ENCODE data around the gene NTN1. TPM values are rescaled to one million over a fixed set of nuclear protein-coding genes. Genes with fewer than 3 reads are reported as not detected.

The NTN1 gene
- total RNA-seq, 1 experiment from 2014 or later = 1.2 TPM

DNA sequence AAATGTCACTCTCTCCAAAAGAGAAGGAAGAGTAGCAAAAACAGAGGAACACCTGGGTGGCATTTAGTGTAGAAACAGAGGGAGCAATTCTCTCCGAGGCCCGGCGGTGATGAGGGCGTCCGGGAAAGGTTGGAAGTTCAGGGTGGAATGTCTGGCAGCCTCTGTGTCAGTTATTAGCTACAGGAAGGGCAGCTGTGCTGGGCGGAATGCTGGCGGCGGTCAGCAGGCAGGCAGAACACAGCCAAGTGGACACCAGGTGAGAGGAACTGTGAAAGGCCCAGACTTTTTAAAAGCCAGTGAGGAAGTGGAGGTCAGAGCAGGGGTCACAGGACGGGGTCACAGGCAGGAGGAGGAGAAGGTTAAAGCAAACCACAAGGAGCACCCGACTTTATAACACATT, 238.1 kb downstream of the NTN1 start:
- no peak overlapping the region for H4K5ac ChIP-seq (ENCODE audit: insufficient read length, low read depth, low read length)
- H3K27me3 ChIP-seq (ENCODE audit: insufficient read depth, low read length) = no peaks in the 10 kb centered on the region
- no peak overlapping the region for H3K4me3 Mint-ChIP-seq
- H3K9ac ChIP-seq (ENCODE audit: extremely low read depth, insufficient read length, low read length) = no peak overlapping the region
- no peak overlapping the region for H3K56ac ChIP-seq (ENCODE audit: insufficient read length, low read depth, low read length)
- no peak overlapping the region for H3K18ac ChIP-seq (ENCODE audit: insufficient read length, low read depth, low read length)
- H2BK20ac ChIP-seq (ENCODE audit: low read depth, low read length, poor library complexity, severe bottlenecking) = no peak overlapping the region
- H2BK5ac ChIP-seq (ENCODE audit: insufficient read length, low read length) = no peak overlapping the region
- H3T11ph ChIP-seq (ENCODE audit: low read length) = no peak overlapping the region
- H4K91ac ChIP-seq (ENCODE audit: insufficient read length, low read depth, low read length) = no peak overlapping the region
- no peaks in the 10 kb centered on the region for H3K9me3 Mint-ChIP-seq
- no peak overlapping the region; the same call in 1 of the 2 replicates for H3K14ac ChIP-seq (ENCODE audit: insufficient read depth, low read length)
- peak overlapping the region in 2 of 3 experiments; percentile 43 to 54; a peak in 4 of 7 replicates for H3K27ac Mint-ChIP-seq
- no peak overlapping the region for H4K8ac ChIP-seq (replicated peaks; ENCODE audit: insufficient read length, low read depth, low read length)
- H2BK120ac ChIP-seq (ENCODE audit: low read depth, low read length, poor library complexity, severe bottlenecking) = no peak overlapping the region
- H3K23ac ChIP-seq (ENCODE audit: insufficient read length, low read depth, low read length) = no peak overlapping the region
- no peak overlapping the region for H3K4me2 ChIP-seq (ENCODE audit: insufficient read depth, insufficient read length, low read length)
- H4K20me1 ChIP-seq (ENCODE audit: control insufficient read depth, insufficient read depth, insufficient read length) = no peaks in the 10 kb centered on the region
- DNase-seq = no peak
- H2AK5ac ChIP-seq (ENCODE audit: insufficient read length, low read length) = no peak overlapping the region
- TF ChIP-seq, protein P1, sequence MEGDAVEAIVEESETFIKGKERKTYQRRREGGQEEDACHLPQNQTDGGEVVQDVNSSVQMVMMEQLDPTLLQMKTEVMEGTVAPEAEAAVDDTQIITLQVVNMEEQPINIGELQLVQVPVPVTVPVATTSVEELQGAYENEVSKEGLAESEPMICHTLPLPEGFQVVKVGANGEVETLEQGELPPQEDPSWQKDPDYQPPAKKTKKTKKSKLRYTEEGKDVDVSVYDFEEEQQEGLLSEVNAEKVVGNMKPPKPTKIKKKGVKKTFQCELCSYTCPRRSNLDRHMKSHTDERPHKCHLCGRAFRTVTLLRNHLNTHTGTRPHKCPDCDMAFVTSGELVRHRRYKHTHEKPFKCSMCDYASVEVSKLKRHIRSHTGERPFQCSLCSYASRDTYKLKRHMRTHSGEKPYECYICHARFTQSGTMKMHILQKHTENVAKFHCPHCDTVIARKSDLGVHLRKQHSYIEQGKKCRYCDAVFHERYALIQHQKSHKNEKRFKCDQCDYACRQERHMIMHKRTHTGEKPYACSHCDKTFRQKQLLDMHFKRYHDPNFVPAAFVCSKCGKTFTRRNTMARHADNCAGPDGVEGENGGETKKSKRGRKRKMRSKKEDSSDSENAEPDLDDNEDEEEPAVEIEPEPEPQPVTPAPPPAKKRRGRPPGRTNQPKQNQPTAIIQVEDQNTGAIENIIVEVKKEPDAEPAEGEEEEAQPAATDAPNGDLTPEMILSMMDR (conservative IDR thresholded peaks at IDR 0.05) = no peak
- H2BK15ac ChIP-seq (ENCODE audit: low read depth, low read length) = no peak overlapping the region
- H3K27ac ChIP-seq (ENCODE audit: insufficient read length, low read depth, low read length) = no peak overlapping the region
- H3K4me1 Mint-ChIP-seq = peaks cover 37% of the 10 kb centered on the region in 2 experiments
- no peaks in the 10 kb centered on the region for H3K36me3 Mint-ChIP-seq (ENCODE audit: insufficient read depth in 1 of 3, low read depth in 3 of 3)
- no peaks in the 10 kb centered on the region; the same call in 1 of the 2 replicates for H3K4me1 ChIP-seq (ENCODE audit: insufficient read depth, low read length)
- H3K79me2 ChIP-seq (ENCODE audit: insufficient read depth, low read length) = no peaks in the 10 kb centered on the region
- H3K27me3 Mint-ChIP-seq (ENCODE audit: low read depth) = no peaks in the 10 kb centered on the region
- no peak overlapping the region for H3K4ac ChIP-seq (ENCODE audit: low read depth, low read length)
- no CpG with 5 or more reads among the region's 10 CpGs for WGBS (ENCODE audit: extremely low coverage, insufficient read length, low lambda C conversion rate)
- H3K9me3 ChIP-seq (ENCODE audit: control insufficient read depth, low read depth, low read length) = no peaks in the 10 kb centered on the region
- no peak overlapping the region for H2AFZ ChIP-seq (ENCODE audit: low read length)
- H3K23me2 ChIP-seq (ENCODE audit: insufficient read length, low read depth, low read length, poor library complexity, severe bottlenecking) = no peaks in the 10 kb centered on the region
- no peak overlapping the region for H2BK12ac ChIP-seq (ENCODE audit: insufficient read length, low read depth, low read length)
- H3K79me1 ChIP-seq (ENCODE audit: insufficient read depth, low read depth, low read length, poor library complexity, severe bottlenecking) = no peaks in the 10 kb centered on the region
